OCI-LY3 (cell line): Measurements from ENCODE around the gene NEDD4L.

ENCODE experiments used
- CTCF ChIP-seq: fragments of 200-600, 300-600 bp; sonication (generic); IDR thresholded peaks from 2 replicates; pipeline ENCODE4 v1.5.1; 2014; ENCODE audit warnings: antibody characterized with exemption, low read length, low read depth
- EZH2phosphoT487 ChIP-seq: fragments of 200-600 bp; shearing (Covaris generic); IDR thresholded peaks from 2 replicates; pipeline ENCODE4 v1.6.1; 2018; ENCODE audit warnings: antibody characterized with exemption, mixed run types, low read depth

DNA sequence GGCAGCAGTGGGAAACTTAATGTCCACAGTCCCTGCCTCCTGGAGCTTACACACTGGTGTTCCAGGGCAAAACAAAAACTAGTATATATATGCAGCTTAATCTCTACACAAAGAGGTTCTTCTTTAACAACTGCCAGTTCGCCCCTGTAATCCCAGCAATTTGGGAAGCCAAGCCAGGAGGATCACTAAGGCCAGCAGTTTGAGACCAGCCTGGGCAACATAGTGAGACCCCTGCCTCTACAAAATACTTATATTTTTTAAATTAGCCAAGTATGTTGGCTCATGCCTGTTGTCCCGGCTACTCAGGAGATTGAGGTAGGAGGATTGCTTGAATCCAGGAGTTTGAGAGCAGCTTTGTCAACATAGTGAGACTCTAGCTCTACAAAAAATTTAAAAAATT, 17.2 kb upstream of the NEDD4L start:
- TF ChIP-seq CTCF (no peak), EZH2phosphoT487 (no peak)
